Neural cell (in vitro differentiated cells): ENCODE results near the gene ARHGAP20.

ENCODE experiments used
- EZH2 ChIP-seq: fragments of 200-600, 300-800 bp; shearing (Covaris generic), sonication (generic); IDR thresholded peaks from 2 replicates; pipeline ENCODE4 v1.6.1; 2014; ENCODE audit warnings: antibody characterized with exemption, low read length, borderline replicate concordance, mild to moderate bottlenecking; ENCODE audit not compliant: insufficient read depth, poor library complexity, severe bottlenecking
- MXI1 ChIP-seq: fragments of 450-650 bp; conservative IDR thresholded peaks from 2 replicates; pipeline ENCODE4 v1.6.1; 2014; ENCODE audit warnings: antibody characterized with exemption, mild to moderate bottlenecking; ENCODE audit not compliant: poor library complexity, severe bottlenecking
- RAD21 ChIP-seq: fragments of 450-650 bp; conservative IDR thresholded peaks from 2 replicates; pipeline ENCODE4 v1.6.1; 2014; ENCODE audit warnings: antibody characterized with exemption, mild to moderate bottlenecking, moderate library complexity
- SMC3 ChIP-seq: fragments of 450-650 bp; conservative IDR thresholded peaks from 2 replicates; pipeline ENCODE4 v1.6.1; 2014; ENCODE audit warnings: antibody characterized with exemption, mild to moderate bottlenecking, moderate library complexity; ENCODE audit not compliant: poor library complexity
- TAF1 ChIP-seq: IDR thresholded peaks from 2 replicates; pipeline ENCODE4 v1.6.1; 2012; ENCODE audit warnings: low read depth
- TF ChIP-seq, protein P1 (sequence below): fragments of 450-650 bp; IDR thresholded peaks from 2 replicates; pipeline ENCODE4 v1.5.1; 2014; ENCODE audit warnings: antibody characterized with exemption, mild to moderate bottlenecking, moderate library complexity; ENCODE audit not compliant: poor library complexity, severe bottlenecking
- TF ChIP-seq, protein P2 (sequence below): IDR thresholded peaks from 2 replicates; pipeline ENCODE4 v1.6.1; 2012; ENCODE audit warnings: borderline replicate concordance

DNA sequence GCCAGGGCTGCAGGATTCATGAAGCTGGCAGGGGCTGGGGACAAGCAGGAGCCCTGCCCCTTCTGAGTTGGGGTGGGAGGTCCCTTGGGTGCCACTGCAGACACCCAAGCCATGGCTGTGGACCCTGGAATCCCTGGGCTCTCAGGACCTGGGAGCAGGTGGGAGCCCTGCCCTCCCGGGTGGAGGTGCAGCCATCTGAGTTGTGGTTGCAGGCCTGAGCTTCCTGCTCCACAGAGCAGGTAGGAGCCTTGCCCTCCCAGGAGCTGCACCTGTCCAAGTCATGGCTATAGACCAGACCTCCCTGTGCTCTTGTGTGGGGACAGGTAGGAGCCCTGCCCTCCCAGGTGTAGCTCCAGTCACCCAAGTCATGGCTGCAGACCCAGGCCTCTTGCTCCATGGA is 113.5 kb downstream of the ARHGAP20 start:
- TF ChIP-seq MXI1: no peak
- TF ChIP-seq SMC3: no peak
- TF ChIP-seq EZH2: no peak
- TF ChIP-seq, protein P1, sequence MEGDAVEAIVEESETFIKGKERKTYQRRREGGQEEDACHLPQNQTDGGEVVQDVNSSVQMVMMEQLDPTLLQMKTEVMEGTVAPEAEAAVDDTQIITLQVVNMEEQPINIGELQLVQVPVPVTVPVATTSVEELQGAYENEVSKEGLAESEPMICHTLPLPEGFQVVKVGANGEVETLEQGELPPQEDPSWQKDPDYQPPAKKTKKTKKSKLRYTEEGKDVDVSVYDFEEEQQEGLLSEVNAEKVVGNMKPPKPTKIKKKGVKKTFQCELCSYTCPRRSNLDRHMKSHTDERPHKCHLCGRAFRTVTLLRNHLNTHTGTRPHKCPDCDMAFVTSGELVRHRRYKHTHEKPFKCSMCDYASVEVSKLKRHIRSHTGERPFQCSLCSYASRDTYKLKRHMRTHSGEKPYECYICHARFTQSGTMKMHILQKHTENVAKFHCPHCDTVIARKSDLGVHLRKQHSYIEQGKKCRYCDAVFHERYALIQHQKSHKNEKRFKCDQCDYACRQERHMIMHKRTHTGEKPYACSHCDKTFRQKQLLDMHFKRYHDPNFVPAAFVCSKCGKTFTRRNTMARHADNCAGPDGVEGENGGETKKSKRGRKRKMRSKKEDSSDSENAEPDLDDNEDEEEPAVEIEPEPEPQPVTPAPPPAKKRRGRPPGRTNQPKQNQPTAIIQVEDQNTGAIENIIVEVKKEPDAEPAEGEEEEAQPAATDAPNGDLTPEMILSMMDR: no peak
- TF ChIP-seq, protein P2, sequence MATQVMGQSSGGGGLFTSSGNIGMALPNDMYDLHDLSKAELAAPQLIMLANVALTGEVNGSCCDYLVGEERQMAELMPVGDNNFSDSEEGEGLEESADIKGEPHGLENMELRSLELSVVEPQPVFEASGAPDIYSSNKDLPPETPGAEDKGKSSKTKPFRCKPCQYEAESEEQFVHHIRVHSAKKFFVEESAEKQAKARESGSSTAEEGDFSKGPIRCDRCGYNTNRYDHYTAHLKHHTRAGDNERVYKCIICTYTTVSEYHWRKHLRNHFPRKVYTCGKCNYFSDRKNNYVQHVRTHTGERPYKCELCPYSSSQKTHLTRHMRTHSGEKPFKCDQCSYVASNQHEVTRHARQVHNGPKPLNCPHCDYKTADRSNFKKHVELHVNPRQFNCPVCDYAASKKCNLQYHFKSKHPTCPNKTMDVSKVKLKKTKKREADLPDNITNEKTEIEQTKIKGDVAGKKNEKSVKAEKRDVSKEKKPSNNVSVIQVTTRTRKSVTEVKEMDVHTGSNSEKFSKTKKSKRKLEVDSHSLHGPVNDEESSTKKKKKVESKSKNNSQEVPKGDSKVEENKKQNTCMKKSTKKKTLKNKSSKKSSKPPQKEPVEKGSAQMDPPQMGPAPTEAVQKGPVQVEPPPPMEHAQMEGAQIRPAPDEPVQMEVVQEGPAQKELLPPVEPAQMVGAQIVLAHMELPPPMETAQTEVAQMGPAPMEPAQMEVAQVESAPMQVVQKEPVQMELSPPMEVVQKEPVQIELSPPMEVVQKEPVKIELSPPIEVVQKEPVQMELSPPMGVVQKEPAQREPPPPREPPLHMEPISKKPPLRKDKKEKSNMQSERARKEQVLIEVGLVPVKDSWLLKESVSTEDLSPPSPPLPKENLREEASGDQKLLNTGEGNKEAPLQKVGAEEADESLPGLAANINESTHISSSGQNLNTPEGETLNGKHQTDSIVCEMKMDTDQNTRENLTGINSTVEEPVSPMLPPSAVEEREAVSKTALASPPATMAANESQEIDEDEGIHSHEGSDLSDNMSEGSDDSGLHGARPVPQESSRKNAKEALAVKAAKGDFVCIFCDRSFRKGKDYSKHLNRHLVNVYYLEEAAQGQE: no peak
- no peak for TF ChIP-seq TAF1
- TF ChIP-seq RAD21: no peak
